Liver (tissue), 9 donors: ENCODE results near the gene EXOC4. TPM values are rescaled to one million over a fixed set of nuclear protein-coding genes. Genes with fewer than 3 reads are reported as not detected.

Experiments
- DNase-seq: peaks from one replicate; pipeline ENCODE4 v3.0.0-alpha.2; 2017; ENCODE audit warnings: low spot score
- H3K27ac ChIP-seq, 2 donors: one replicate each; pipeline ENCODE4 v1.7.0; 2013; ENCODE audit warnings: inconsistent platforms in 2 of 2, low read length in 2 of 2, control low read depth in 1 of 2, low read depth in 1 of 2, mild to moderate bottlenecking in 1 of 2
- H3K27me3 ChIP-seq, 4 donors: one replicate each; pipeline versions ENCODE4 v1.6.1 to v1.7.0; 2013; ENCODE audit warnings: low read length in 3 of 4, inconsistent platforms in 1 of 4, mild to moderate bottlenecking in 1 of 4, moderate library complexity in 1 of 4; ENCODE audit not compliant: control insufficient read depth in 4 of 4, insufficient read depth in 4 of 4
- H3K36me3 ChIP-seq, 4 donors: one replicate each; pipeline versions ENCODE4 v1.6.1 to v1.7.0; 2013; ENCODE audit warnings: low read length in 3 of 4, mild to moderate bottlenecking in 3 of 4, low read depth in 1 of 4, moderate library complexity in 1 of 4; ENCODE audit not compliant: control insufficient read depth in 4 of 4, insufficient read depth in 3 of 4
- H3K4me1 ChIP-seq, 4 donors: one replicate each; pipeline versions ENCODE4 v1.6.1 to v1.7.0; 2013; ENCODE audit warnings: low read length in 3 of 4, mild to moderate bottlenecking in 3 of 4, moderate library complexity in 1 of 4; ENCODE audit not compliant: control insufficient read depth in 4 of 4, insufficient read depth in 4 of 4
- H3K4me3 ChIP-seq, 3 donors: one replicate each; pipeline versions ENCODE4 v1.6.1 to v1.7.0; 2013; ENCODE audit warnings: low read length in 3 of 3, control low read depth in 1 of 3, low read depth in 1 of 3, mild to moderate bottlenecking in 1 of 3
- H3K9ac ChIP-seq, 2 donors: one replicate each; pipeline ENCODE4 v1.7.0; 2013; ENCODE audit warnings: low read length in 2 of 2, mild to moderate bottlenecking in 2 of 2, moderate library complexity in 2 of 2, control low read depth in 1 of 2, low read depth in 1 of 2
- H3K9me3 ChIP-seq, 4 donors: one replicate each; pipeline versions ENCODE4 v1.6.1 to v1.7.0; 2013; ENCODE audit warnings: low read length in 3 of 4; ENCODE audit not compliant: control insufficient read depth in 4 of 4
- EGR1 ChIP-seq, 2 donors: IDR thresholded peaks; 2 replicates each; pipeline ENCODE4 v1.6.1; 2016 to 2018; ENCODE audit warnings: antibody characterized with exemption in 2 of 2, low read depth in 2 of 2
- FOXA1 ChIP-seq: IDR thresholded peaks from 2 replicates; pipeline ENCODE4 v1.6.1; 2016; ENCODE audit warnings: antibody characterized with exemption
- FOXA2 ChIP-seq: IDR thresholded peaks from 2 replicates; pipeline ENCODE4 v1.6.1; 2016; ENCODE audit warnings: antibody characterized with exemption
- GABPA ChIP-seq, 2 donors: IDR thresholded peaks in 1 of 2; conservative IDR thresholded peaks in 1 of 2; 2 replicates each; pipeline ENCODE4 v1.6.1; 2016; ENCODE audit warnings: antibody characterized with exemption in 2 of 2, mild to moderate bottlenecking in 1 of 2, moderate library complexity in 1 of 2
- HNF4A ChIP-seq, 2 donors: conservative IDR thresholded peaks; 2 replicates each; pipeline ENCODE4 v1.6.1; 2016; ENCODE audit warnings: antibody characterized with exemption in 2 of 2, mild to moderate bottlenecking in 2 of 2
- HNF4G ChIP-seq: IDR thresholded peaks from 2 replicates; pipeline ENCODE4 v1.6.1; 2016; ENCODE audit warnings: antibody characterized with exemption
- NR2F2 ChIP-seq: IDR thresholded peaks from 2 replicates; pipeline ENCODE4 v1.6.1; 2016; ENCODE audit warnings: antibody characterized with exemption
- RAD21 ChIP-seq, 2 donors: IDR thresholded peaks; 2 replicates each; pipeline ENCODE4 v1.6.1; 2016; ENCODE audit warnings: antibody characterized with exemption in 2 of 2, mild to moderate bottlenecking in 2 of 2
- RXRA ChIP-seq, 2 donors: IDR thresholded peaks; 2 replicates each; pipeline ENCODE4 v1.6.1; 2017 to 2018; ENCODE audit warnings: antibody characterized with exemption in 2 of 2, mild to moderate bottlenecking in 1 of 2
- SP1 ChIP-seq: IDR thresholded peaks from 2 replicates; pipeline ENCODE4 v1.6.1; 2018; ENCODE audit warnings: antibody characterized with exemption, mild to moderate bottlenecking
- YY1 ChIP-seq: IDR thresholded peaks from 2 replicates; pipeline ENCODE4 v1.6.1; 2016; ENCODE audit warnings: antibody characterized with exemption, mild to moderate bottlenecking
- WGBS: extraction: QIAGEN DNeasy Blood & Tissue Kit; methylation state at CpG from one replicate; pipeline ENCODE4 v1.1.7; 2013; 5-methylcytosine and 5-hydroxymethylcytosine counted together
- polyA plus RNA-seq, 2 donors: library from polyadenylated mRNA; stranded (reverse) in 1 of 2; unstranded in 1 of 2; fragments of 200-250 nt in 1 of 2; fragments of >200 nt in 1 of 2; fragmentation: Nextera tagmentation in 1 of 2; extraction: Ambion mirVana in 1 of 2; gene quantifications; one replicate each; pipeline versions ENCODE4 v1.2.1 to v1.2.3, GENCODE V29; 2013 to 2015
- total RNA-seq, 2 donors: library from RNA; depleted of rRNA; stranded (reverse); fragments of >200 nt; gene quantifications; one replicate each; pipeline ENCODE4 v1.2.3, GENCODE V29; 2014
- TF ChIP-seq, protein P1 (sequence below): fragments of 150-350 bp; IDR thresholded peaks from 2 replicates; pipeline ENCODE4 v1.5.1; 2017; ENCODE audit warnings: improper control_type of control experiment, low read depth, low read length; ENCODE audit not compliant: missing input control
- TF ChIP-seq, protein P2 (sequence below): IDR thresholded peaks from 2 replicates; pipeline ENCODE4 v1.6.1; 2016; ENCODE audit warnings: antibody characterized with exemption
- TF ChIP-seq, protein P3 (sequence below): IDR thresholded peaks from 2 replicates; pipeline ENCODE4 v1.6.1; 2016; ENCODE audit warnings: antibody characterized with exemption, mild to moderate bottlenecking
- donor health status: healthy.
- donor health status: healthy.
- donor health status: healthy.
- donor health status: healthy.
- donor health status: healthy.

The EXOC4 gene
- total and polyA plus RNA-seq, 4 donors: 9.5 to 55.9 (median 23.6) TPM

DNA sequence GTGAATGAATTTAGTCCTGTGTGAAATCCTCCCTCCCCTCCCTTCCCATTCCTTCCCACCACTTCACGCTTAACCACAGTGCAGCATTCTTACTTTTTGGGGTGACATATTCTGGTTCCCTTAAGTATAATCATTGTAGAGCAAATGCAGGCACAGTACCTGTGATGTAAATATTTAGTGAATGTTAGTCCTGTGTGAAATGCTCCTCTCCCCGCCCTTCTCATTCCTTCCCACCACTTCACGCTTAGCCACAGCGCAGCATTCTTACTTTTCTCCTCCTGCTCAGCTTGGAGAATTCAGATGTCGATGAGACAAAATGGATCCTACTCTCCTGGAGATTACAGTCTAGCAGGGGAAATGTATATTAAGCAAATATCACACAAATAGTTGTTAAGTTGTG is 258.8 kb downstream of the EXOC4 start (continued):
- TF ChIP-seq, protein P1, sequence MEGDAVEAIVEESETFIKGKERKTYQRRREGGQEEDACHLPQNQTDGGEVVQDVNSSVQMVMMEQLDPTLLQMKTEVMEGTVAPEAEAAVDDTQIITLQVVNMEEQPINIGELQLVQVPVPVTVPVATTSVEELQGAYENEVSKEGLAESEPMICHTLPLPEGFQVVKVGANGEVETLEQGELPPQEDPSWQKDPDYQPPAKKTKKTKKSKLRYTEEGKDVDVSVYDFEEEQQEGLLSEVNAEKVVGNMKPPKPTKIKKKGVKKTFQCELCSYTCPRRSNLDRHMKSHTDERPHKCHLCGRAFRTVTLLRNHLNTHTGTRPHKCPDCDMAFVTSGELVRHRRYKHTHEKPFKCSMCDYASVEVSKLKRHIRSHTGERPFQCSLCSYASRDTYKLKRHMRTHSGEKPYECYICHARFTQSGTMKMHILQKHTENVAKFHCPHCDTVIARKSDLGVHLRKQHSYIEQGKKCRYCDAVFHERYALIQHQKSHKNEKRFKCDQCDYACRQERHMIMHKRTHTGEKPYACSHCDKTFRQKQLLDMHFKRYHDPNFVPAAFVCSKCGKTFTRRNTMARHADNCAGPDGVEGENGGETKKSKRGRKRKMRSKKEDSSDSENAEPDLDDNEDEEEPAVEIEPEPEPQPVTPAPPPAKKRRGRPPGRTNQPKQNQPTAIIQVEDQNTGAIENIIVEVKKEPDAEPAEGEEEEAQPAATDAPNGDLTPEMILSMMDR: no peak
- TF ChIP-seq HNF4A (conservative IDR thresholded peaks at IDR 0.05) (no peak), RXRA (IDR thresholded peaks at IDR 0.05) (no peak), YY1 (no peak), FOXA1 (no peak), SP1 (no peak), HNF4G (no peak)
- TF ChIP-seq, protein P2, sequence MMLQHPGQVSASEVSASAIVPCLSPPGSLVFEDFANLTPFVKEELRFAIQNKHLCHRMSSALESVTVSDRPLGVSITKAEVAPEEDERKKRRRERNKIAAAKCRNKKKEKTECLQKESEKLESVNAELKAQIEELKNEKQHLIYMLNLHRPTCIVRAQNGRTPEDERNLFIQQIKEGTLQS: no peak

DNA sequence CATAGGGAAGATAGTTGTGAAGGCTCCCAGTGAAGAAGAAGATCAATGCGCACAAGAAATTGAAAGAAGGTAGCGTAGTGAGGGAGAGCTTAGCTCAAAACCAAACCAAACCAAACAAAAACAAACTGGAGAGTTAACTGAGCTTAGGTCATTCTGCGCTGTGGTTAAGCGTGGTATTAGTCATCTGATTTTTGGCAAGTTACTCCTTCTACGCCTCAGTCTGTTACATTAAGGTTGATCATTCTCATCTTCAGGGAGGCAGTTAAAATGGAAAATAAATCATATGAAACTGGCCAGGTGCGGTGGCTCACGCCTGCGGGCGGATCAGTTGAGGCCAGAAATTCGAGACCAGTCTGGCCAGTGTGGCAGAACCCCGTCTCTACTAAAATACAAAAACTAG is 259.7 kb downstream of the EXOC4 start:
- H3K36me3 ChIP-seq: no peaks in the 10 kb centered on the region
- no peak overlapping the region for H3K9ac ChIP-seq
- H3K4me3 ChIP-seq: no peak overlapping the region
- TF ChIP-seq FOXA2 (no peak), RAD21 (IDR thresholded peaks at IDR 0.05) (no peak), EGR1 (IDR thresholded peaks at IDR 0.05; ENCODE audit: low read depth in 2 of 2) (no peak), RXRA (IDR thresholded peaks at IDR 0.05) (no peak), FOXA1 (no peak), SP1 (no peak), YY1 (no peak), GABPA (IDR thresholded peaks at IDR 0.05 in 1 of 2, conservative IDR thresholded peaks at IDR 0.05 in 1 of 2) (no peak), HNF4G (no peak)
- TF ChIP-seq, protein P3, sequence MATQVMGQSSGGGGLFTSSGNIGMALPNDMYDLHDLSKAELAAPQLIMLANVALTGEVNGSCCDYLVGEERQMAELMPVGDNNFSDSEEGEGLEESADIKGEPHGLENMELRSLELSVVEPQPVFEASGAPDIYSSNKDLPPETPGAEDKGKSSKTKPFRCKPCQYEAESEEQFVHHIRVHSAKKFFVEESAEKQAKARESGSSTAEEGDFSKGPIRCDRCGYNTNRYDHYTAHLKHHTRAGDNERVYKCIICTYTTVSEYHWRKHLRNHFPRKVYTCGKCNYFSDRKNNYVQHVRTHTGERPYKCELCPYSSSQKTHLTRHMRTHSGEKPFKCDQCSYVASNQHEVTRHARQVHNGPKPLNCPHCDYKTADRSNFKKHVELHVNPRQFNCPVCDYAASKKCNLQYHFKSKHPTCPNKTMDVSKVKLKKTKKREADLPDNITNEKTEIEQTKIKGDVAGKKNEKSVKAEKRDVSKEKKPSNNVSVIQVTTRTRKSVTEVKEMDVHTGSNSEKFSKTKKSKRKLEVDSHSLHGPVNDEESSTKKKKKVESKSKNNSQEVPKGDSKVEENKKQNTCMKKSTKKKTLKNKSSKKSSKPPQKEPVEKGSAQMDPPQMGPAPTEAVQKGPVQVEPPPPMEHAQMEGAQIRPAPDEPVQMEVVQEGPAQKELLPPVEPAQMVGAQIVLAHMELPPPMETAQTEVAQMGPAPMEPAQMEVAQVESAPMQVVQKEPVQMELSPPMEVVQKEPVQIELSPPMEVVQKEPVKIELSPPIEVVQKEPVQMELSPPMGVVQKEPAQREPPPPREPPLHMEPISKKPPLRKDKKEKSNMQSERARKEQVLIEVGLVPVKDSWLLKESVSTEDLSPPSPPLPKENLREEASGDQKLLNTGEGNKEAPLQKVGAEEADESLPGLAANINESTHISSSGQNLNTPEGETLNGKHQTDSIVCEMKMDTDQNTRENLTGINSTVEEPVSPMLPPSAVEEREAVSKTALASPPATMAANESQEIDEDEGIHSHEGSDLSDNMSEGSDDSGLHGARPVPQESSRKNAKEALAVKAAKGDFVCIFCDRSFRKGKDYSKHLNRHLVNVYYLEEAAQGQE: no peak
- no peaks in the 10 kb centered on the region for H3K27me3 ChIP-seq
- no peak for DNase-seq
- 97% methylated on average over 11 of the region's 11 CpGs for WGBS
- H3K27ac ChIP-seq: no peak overlapping the region
- no peaks in the 10 kb centered on the region for H3K4me1 ChIP-seq
- no peaks in the 10 kb centered on the region for H3K9me3 ChIP-seq

DNA sequence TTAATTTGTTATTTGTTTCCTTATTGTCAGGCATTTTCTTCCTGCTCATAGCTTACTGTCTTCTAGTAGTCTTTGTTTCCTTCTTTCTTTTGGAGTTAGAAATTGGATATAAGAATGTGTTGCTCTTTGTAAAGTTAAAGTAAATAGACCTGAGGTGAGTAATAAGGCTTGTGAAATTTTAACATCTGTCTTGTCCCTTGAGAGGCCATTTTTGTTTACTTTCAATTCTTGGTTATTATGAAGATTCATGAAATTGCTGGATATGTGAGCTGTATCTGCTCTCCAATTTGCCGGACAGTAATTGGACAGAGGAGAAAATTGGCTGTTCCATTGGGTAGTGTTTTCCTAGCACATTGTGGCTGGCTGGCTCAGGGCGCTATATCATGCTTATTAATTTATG is 260.7 kb downstream of the EXOC4 start:
- H3K27ac ChIP-seq: no peak overlapping the region
- no peaks in the 10 kb centered on the region for H3K9me3 ChIP-seq
- DNase-seq: no peak
- no peak overlapping the region for H3K4me3 ChIP-seq
- WGBS: over 99% methylated on average over 2 of the region's 2 CpGs
- no peaks in the 10 kb centered on the region for H3K27me3 ChIP-seq
- no peak for TF ChIP-seq EGR1 (IDR thresholded peaks at IDR 0.05; ENCODE audit: low read depth in 2 of 2)
- TF ChIP-seq, protein P2: no peak
- TF ChIP-seq NR2F2: no peak
- H3K4me1 ChIP-seq: no peaks in the 10 kb centered on the region
- H3K36me3 ChIP-seq: no peaks in the 10 kb centered on the region
- no peak overlapping the region for H3K9ac ChIP-seq
